IMR-90 (cell line): ENCODE measurements around the gene FAM124B. TPM values are rescaled to one million over a fixed set of nuclear protein-coding genes. Genes with fewer than 3 reads are reported as not detected.

Experiments used
- polyA plus RNA-seq, 3 experiments: library from polyadenylated mRNA; depleted of rRNA; stranded (reverse); fragments of >200 nt; gene quantifications; 2 replicates each; pipeline ENCODE4 v1.2.3, GENCODE V29; 2012; ENCODE audit warnings: low replicate concordance in 1 of 3
- total RNA-seq: library from RNA; depleted of rRNA; stranded (reverse); fragments of >200 nt; gene quantifications from 2 replicates; pipeline ENCODE4 v1.2.3, GENCODE V29; 2012; rRNA removed

The FAM124B gene
- total and polyA plus RNA-seq, 2 of the 4 experiments (the other 2 are of a cell fraction): not detected

Other genes with a start within 250 kb of the FAM124B start
- 45.7 and 78.3 TPM in 2 replicates for gene CUL3, start 183.3 kb upstream of the FAM124B start, total RNA-seq
- gene CUL3, start 183.3 kb upstream of the FAM124B start, polyA plus RNA-seq (2012; rRNA removed): 26.8 and 33.7 TPM in 2 replicates